Frontal cortex (tissue), 4 donors: ENCODE data around the gene PRSS12. TPM values are rescaled to one million over a fixed set of nuclear protein-coding genes. Genes with fewer than 3 reads are reported as not detected.
"Not testable (repeated sequence)": the region's sequence is repeated elsewhere in the genome, so short reads cannot be mapped to it uniquely, and the experiment has no call there.

Source experiments
- DNase-seq, 2 donors: peaks; one replicate each; pipeline ENCODE4 v3.0.0; 2012; ENCODE audit warnings: low spot score in 2 of 2
- FAIRE-seq: peaks from 2 replicates; lab custom pipeline; 2012; peaks lifted over from hg19 to GRCh38; lab: Jason Lieb, UNC
- total RNA-seq: library from RNA; depleted of rRNA; stranded (reverse); fragments of >200 nt; gene quantifications from one replicate; pipeline ENCODE4 v1.2.3, GENCODE V29; 2014
- donor health status: control.
- donor health status: control.
- donor health status: control.

Gene PRSS12
- total RNA-seq, 1 donor from 2014 or later = 24.9 TPM

DNA sequence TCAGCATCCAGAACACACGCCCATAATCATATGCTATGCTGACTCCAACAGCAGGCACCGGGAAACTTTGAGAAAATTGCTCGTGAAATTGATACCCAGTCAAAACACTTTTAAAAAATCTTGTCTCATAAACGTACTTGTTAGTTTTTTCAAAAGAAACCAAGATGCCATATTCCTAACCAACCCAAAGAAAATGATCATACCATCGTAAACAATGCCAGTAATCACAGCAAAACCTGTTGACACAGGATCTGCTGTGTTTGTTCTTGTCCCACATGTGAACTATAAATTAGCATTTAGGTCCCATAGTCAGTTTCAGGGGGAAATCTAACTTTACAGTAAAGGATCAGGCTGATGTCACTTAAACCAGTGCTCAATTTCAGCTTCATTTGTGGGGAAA, 23.0 kb downstream of the PRSS12 start:
- no peak for DNase-seq
- FAIRE-seq = no peak

DNA sequence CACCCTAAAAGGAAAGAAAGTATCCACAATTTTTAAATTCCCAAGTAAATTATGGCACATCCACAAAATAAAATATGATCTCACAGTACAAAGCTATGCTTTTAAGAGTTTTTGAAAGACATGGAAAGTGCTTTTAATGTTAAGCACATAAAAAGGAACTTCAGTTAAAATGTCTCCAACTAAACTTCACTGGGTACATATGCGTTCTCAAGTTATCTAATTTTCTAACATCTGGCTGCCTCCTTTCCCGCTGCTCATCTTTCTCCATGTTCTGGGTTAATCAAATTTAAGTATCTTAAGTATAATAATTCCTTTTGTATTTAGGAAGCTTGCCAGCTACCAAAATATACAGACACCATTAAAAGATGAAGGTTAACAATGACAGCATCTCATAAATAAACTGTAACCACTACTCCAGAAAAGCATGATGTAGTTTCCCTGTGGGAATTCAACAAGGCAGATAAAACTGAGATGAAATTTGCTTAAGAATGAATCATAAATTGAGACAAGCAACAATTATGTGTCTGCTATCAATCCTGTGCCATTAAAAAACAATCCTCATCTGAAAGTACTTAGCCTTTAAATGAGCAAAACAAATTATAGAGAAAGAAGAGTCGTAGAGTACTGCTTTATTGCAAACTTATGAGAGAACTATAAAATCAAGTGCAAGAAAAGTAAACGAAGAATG, 25.1 kb downstream of the PRSS12 start:
- FAIRE-seq (no peak), DNase-seq (no peak)

DNA sequence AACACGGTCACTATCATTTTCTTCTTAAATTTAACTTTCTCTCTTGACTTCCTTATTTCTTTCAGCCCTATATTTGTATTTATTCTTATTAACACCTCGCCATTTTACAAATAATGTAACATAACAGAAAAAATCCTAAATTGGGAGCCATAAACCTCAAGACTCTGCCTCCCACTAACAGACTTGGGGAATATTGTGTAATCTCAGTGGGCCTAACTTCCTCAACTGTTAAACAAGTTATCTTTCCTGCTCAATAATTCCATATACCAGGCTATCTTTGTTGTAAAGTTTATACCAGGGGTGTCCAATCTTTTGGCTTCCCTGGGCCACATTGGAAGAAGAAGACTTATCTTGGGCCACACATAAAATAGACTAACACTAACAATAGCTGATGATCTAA, 26.2 kb downstream of the PRSS12 start:
- FAIRE-seq (no peak), DNase-seq (no peak)

DNA sequence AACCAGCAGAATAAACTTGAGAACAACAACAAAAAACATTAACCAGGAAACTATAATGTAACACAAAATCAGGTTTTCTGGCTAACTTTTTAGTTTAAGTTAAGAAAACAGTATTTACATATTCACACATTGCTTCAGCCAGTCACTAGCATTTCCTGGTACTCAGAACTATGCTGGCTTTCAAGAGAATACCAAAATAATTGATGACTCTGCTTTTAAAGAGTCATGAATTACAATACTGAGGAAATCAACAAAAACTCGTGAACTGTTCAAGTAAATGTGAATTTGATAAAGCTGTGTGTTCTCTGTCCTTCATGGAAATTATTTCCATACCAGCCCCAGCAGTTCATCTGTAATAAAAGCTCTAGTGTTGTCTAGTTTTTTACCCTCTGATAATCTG, 27.4 kb downstream of the PRSS12 start:
- FAIRE-seq (no peak), DNase-seq (no peak)

DNA sequence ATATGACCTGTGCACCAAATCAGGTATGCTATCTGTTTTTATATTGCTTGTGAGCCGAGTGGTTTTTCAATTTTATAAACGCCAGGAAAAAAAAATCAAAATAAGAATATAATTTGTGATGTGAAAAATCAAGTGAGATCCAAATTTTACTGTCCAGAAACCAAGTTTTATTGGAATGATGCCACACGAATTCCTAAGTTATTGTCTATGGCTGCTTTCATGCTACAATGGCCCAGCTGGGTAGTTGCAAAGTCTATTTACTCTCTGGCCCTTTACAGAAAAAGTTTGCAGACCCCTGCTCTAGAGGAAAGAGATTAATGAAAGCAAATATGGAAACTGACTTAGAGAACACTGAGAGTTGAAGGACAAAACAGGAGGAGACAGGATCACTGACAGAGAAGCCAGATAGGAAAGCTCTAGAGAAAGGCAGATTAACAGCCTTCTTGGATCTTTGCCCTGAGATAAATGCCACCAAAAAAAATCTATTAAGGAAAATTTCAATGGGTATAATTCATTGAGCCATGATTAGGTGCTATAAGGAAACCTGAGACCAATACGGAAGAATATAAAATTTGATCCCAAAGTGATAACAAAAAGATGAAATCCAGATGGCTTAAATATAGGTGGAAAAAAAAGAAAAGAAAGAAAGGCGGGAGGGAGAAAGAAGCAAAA, 29.8 kb downstream of the PRSS12 start:
- no peak for DNase-seq
- no peak for FAIRE-seq

DNA sequence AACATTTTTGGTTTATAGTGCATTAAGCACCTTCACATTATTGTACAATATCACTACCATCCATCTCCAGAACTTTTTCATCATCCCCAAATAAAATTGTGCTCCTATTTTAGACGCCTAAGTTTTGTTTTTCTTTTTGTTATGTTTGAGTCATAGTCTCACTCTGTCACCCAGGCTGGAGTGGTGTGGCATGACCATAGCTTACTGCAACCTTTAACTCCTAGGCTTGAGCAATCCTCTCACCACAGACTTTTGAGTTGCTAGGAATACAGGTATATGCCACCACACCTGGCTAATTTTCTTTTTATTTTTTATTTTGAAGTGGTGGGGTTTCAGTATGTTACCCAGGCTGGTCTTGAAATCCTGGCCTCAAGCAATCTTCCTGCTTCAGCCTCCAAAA, 33.9 kb downstream of the PRSS12 start:
- FAIRE-seq = no peak
- DNase-seq = no peak

DNA sequence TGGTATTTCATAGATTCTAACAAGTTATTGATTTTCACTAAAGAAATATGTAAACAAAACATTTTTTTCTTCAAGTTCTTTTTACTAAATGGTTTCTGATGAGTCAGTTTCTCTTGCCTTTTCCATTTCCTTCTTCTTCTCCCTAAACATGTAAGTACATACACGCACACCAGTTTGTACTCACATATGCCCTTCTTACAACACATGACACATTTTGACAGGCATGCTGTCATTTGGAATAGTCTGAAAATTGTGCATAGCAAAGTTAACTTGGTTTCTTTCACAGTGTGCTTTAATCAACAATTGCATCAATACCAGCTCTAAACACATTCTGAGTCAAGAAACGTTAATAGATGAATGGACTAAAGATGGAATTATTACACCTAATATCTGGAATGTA, 35.1 kb downstream of the PRSS12 start:
- FAIRE-seq (no peak), DNase-seq (no peak)

DNA sequence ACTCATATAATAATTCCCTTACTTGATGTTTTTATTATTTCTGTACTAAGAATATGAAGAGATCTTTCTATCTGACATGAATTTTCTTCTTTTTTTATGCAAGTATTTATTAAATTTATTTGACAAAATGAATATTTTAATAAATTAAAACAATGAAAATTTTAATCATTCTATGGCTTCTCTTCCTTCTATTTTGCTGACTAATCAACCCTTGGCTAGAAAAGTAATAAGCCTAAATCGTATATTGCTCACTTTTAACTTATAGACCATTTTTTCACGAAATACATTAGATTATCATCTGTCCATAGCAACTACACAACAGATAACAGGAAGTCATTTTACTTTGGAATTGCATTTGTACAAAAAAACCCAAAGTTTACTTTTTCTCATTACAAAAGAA, 38.6 kb downstream of the PRSS12 start:
- FAIRE-seq = peak; percentile 80

DNA sequence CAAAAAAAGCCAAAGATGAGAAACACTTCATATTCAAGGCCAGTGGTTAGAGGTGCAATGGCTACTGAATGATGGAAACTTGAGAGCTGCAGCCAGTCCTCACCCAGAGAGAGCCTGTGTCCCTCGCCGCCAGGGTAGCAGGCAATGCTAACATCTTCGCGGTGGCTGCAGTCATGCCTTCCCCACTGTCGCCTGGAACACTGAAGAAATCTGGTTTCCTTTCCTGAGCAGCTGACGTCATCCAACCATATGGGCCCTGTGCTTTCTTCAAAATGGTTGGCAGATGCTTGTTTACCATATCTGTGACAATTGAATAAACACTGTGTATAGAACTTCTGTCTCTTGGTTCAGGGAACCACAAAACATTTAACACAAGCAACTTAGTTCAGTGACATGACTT, 39.7 kb downstream of the PRSS12 start:
- no peak for DNase-seq

More for the DNA sequence above, 38.6 kb downstream of the PRSS12 start:
- DNase-seq = no peak

DNA sequence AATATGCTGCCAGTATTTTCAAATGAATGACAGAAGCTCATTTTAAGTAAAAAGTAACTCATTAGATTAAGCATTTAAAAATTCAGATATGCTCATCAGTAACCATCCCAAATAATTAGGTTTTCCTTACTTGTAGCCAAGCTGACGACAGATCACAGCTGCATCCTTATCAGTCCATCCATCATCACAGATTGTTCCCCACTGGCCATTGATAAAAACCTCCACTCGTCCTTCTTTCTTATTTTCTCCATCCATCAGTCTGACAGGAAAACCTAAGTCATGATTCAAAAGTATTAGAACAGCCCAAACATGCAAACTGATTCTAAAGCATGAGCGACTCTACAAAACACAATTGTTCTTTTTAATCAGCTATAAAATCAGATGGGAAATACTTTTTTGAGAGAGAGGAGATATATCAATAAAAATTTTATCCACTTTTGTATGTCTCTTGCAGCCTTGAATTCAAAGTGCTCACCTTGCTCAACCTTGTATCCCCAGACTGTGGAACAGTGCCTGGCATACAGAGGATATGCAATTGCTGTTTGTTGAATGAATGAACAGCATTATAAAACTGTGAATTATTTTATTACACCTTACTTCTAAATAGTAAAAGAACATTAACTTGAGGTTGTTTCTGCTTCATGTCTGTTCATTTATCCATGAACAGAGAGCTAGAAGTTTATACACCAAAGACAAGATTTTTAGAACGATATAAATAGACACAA, 44.3 kb downstream of the PRSS12 start:
- FAIRE-seq = no peak
- no peak for DNase-seq

More for the DNA sequence above, 39.7 kb downstream of the PRSS12 start:
- FAIRE-seq = no peak

DNA sequence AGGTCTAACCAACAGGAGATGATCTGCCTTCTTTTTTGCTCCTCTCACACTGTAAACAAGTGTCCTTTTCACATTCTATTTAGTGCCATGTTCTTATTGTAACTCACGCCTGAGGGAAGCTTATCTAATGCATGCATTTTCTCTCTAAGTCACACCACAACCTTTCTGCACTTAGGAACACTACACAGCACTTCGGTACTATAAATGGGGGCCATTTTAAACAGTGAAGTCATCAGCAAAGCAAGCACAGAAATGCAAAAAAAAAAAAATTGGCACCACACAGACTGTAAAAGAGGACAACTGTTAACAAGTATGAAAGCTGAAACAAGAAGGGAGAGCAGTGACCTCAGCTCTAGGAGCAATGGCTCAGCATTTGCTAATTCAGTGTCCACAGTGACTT, 45.2 kb downstream of the PRSS12 start:
- no peak for DNase-seq
- FAIRE-seq = no peak

DNA sequence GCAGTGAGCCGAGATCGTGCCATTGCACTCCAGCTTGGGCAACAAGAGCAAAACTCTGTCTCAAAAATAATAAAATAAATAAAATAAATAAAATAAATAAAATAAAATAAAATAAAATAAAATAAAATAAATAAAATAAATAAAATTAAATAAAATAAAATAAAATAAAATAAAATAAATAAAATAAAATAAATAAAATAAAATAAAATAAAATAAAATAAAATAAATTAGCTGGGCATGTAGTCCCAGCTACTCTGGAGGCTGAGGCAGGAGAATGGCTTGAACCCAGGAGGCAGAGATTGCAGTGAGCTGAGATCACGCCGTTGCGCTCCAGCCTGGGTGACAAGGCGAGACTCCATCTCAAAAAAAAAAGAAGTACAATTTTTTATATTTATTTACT, 53.2 kb downstream of the PRSS12 start:
- not testable (repeated sequence) for FAIRE-seq, DNase-seq

DNA sequence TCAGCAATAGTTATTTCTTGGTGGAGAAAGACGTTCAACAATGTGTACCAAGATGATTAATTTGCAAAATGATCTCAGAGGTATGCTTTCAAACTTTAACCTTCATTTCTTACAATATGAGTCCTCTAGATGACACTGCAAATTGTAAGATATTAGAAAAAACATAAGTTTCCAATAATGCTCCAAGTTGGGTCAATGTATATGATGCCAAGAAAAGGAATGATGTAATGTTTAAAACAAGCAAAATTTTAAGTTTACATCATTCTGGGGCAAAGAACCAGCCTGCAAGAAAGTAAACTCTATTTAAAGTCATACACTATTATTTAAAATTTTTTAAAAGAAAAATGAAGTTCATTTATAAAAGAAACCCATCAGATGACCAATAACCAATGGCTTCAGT, 56.1 kb downstream of the PRSS12 start:
- no peak for FAIRE-seq
- no peak for DNase-seq

DNA sequence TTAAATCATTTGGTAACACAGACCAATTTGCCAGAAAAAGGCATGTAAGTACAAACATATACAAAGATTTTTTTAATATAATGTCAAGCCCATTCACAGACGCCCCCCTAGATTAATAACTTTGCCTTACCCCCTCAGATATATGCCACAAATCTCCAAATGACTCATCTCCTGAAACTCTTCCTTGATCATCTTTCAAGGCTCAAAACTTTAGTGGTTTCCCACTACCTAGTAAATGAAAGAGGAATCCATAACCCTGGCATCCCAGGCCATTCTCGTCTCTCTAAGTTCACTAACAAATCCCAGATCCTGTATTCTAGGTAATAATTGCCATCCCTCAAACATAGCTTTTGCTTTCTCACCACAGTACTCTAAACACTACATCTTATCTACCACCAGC, 61.9 kb downstream of the PRSS12 start:
- no peak for FAIRE-seq

DNA sequence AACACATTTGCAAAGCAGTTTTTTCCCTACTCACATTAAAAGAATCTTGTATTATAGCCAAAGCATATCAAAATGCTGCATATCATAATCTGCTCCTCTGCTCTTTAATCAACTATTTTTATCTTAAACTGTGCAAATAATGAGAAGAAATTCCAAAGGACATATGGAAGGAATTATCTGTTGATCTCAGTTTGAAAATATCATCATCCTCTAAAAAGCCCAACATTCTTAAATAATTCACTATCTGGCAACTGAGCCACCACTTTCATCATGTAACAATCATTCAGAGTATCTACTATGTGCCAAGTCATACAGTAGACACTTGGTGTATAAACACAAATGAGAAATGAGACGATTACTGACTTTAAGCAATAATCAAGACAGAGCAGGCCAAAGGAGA, 63.0 kb downstream of the PRSS12 start:
- FAIRE-seq = no peak
- no peak for DNase-seq

More for the DNA sequence above, 61.9 kb downstream of the PRSS12 start:
- DNase-seq = no peak

DNA sequence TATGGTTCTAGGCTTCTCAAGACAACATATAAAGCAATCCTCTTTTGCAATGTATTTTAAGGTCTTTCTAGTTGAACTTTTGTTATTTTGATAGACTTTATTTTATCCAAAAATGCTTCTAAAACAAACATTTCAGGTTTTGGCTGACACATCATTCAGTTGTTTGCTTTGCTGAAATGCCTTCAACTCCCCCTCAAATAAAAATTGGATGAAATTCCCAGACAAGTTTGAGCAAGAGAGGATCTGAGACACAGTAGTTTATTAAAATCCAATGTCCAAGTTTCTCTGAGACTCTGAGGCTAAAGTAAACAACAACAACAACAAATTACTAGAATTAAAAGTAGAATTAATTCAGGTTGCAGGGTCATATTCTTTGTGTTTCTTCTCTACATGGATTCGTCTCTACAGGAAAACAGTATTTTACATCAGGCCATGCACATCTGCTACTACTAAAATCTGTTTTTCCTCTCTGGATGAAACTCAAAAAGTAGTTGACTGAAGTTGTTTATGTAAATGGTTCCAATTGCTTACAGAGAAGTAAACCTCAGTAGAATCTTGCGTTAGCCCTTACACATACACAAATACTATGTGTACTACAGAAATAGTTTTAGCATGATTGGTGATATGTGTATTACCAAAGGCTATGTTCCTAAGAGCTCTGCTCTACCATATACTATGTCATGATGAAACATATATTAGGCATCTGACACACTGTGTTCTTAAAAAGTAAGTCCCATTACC, 64.9 kb downstream of the PRSS12 start:
- DNase-seq (no peak), FAIRE-seq (no peak)

DNA sequence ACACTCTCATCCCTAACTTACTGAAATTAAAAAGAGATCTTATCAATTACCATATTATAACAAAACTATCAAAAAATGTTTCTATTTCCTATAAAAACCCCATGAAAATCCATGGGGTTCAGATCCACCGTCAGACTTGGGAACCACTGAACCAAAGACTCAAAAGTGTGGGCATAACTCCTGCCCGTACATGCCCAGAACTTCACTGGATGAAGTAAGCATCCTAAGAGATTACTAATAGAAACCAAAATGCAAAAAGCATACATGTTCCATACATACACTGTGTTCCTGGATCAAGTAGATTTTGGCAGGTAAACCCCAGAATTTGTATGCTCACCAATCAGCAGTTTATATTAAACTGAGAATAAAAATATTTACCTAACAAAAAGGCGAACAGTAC, 66.1 kb downstream of the PRSS12 start:
- DNase-seq = no peak
- FAIRE-seq = no peak

DNA sequence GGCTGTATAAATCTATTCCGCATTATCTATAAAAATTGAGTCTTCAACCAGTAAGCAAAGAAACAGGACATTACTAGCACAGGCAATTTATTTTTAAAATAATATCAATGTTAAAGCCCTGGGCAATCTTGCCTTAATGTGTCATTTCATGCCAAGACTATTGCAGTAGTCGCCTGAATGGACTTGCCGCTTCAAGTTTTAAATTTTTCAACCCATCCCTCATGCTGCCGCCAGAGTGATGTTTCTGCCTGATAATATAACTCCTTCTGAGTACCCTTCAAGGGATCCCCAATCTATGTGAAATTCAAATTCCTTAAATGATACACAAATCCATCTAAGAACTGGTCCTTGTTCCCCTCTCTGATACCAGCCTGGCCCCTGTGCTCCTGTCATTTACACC, 66.9 kb downstream of the PRSS12 start:
- no peak for DNase-seq
- no peak for FAIRE-seq

DNA sequence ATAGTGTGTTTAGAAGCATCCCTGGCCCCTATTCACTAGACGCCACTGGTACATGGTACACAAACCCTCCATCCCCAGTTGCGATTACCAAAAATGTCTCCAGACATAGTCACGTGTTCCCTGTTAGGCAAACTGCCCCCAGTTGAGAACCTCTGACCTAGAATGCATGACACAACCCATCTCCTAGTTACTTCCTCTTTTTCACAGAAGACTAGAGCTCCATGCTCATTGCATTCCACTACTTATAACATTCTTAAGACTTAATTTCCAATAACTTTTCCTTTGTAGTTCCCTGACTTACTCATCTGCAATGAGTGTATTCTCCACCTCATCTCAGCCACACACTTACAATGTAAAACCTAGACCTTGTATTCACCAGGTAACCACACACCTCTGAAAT, 68.6 kb downstream of the PRSS12 start:
- FAIRE-seq (no peak), DNase-seq (no peak)

DNA sequence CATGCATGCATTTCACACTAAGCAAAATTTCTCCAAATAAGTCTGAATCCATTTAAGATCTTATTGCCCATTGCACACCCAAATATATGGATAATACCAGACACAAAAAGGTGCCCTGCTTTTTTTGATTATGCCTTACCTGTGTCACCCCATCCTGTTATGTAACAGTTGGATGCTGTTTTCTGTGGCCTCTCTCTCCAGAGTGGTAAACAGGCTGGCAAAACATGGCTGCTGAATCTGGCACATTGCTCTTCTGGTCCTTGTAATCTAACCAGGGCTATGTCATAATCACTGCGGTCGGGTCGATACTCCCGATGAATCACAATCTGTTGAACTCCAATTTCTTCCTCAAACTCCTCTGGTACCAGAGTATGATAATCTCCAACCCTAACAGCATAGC, 70.1 kb downstream of the PRSS12 start:
- DNase-seq = no peak
- no peak for FAIRE-seq
